H1 (cell line): Measurements from ENCODE around the gene FREM2. TPM values are rescaled to one million over a fixed set of nuclear protein-coding genes. Genes with fewer than 3 reads are reported as not detected.

ENCODE experiments used
- polyA plus RNA-seq, 7 experiments: library from polyadenylated mRNA; depleted of rRNA in 3 of 7; stranded (reverse) in 5 of 7; unstranded in 2 of 7; fragments of >200 nt in 5 of 7; fragments of 200-250 nt in 2 of 7; gene quantifications; 1 replicate in 5 of 7; 2 replicates in 1 of 7; 4 replicates in 1 of 7; pipeline versions ENCODE4 v1.2.1 to v1.2.3, GENCODE V29; 2011 to 2013; ENCODE audit warnings: missing spikeins in 2 of 7, mixed read lengths in 2 of 7
- small RNA-seq: library from polyadenylated mRNA; stranded (forward); fragments of <200 nt; extraction: miRNeasy Mini kit (QIAGEN cat#:217004); gene quantifications from one replicate; pipeline ENCODE3, GENCODE V24; 2013; ENCODE audit not compliant: insufficient read depth
- total RNA-seq: library from RNA; stranded (reverse); fragmentation: NEBNext Ultra II Directional; extraction: Animal tissue kit (Norgen Biotek cat#: 25700); gene quantifications from 2 replicates; pipeline ENCODE4 v1.2.1, GENCODE V29; 2021

Gene FREM2
- total and polyA plus RNA-seq, 2 of the 8 experiments (the other 6 are each of a cell fraction or from before 2014, with no cell fraction given) = 11.6 to 22.8 TPM

Small RNAs within 50 kb of the gene (small RNA-seq; reads per million reads assigned to genes)
- gene PLA2G12AP2 (not detected), gene RNU6-56P (not detected)
